GM19372 (cell line): ENCODE measurements around the gene INAFM2.

Source experiments
- ATAC-seq: cut with Tn5 transposase; IDR thresholded peaks from one replicate; pipeline ENCODE4 v1.9.1; 2021; ENCODE audit warnings: mild to moderate bottlenecking, low read depth, moderate library complexity; ENCODE audit not compliant: unreplicated experiment

The INAFM2 gene

GRCh38 chr15:40303576-40303975 lies 19.9 kb upstream of the INAFM2 start:
- ATAC-seq: no peak

DNA sequence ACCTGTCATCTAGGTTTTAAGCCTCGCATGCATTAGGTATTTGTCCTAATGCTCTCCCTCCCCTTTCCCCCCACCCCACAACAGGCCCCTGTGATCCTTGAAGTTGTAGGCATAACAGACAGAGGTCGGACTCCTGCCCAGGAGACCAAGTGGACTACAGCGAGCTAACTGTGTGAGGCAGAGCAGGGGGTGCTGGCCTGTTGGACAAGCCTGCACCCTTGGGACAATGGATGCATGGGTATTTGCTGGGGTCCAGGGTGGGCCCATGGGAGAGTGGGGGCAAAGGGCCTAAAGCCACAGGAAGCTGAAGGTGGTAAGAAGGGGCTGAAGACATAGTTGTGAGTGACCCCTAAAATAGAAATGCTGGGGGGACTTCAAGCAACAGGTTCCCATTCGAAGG lies 18.2 kb upstream of the INAFM2 start:
- no peak for ATAC-seq

DNA sequence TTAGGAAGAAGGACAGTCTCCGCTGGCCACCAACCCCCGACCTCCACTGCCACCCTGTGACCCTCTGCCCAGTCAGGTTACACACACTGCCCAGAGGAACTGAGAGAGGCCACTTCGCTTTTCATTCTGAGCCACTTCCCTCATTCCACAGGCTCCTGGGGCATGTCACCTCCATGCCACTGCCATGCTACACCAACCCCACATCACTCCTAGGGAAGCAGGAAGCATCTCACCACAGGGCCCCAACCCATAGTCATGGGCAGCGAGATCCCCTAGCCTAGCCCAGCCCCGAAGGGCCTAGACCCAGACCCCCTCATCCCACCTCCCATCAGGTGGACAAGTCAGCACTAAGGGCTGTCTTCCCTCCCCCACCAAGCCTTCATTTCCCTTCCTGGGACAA lies 17.1 kb upstream of the INAFM2 start:
- ATAC-seq: no peak

GRCh38 chr15:40306908-40307307 lies 16.6 kb upstream of the INAFM2 start:
- no peak for ATAC-seq

- peak; percentile 58 for ATAC-seq
Measured at GRCh38 chr15:40307421-40308211, 15.9 kb upstream of the INAFM2 start, which contains the start of gene PLCB2. PLCB2 (minus strand) TSS chr15:40307935; CDS start chr15:40307672, 263 bp downstream.

DNA sequence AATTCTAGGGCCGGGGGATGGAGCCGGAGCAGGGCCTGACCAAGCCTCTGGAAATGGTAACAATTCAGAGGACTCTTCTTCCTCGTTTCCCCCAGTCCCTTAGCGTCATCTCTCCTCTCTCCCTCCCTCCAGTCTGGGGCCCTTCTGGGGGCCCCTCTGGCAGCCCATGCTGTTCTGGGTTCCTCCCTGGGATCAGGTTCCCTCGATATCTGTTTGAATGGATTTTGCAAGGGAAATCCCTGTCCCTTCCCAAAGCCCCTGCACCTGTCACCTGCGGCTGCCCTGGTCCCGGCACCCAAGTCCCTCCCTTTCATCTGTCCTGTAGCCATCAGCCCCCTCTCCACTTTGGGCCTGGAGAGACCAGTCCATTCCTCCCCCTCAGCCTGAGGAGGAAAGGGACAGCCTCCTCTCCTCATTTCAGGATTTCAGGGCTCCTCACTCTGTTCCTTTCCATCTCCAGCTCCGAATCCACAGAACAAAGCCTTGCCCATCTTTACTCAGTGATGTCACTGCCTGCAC lies 14.1 kb upstream of the INAFM2 start:
- ATAC-seq: no peak

DNA sequence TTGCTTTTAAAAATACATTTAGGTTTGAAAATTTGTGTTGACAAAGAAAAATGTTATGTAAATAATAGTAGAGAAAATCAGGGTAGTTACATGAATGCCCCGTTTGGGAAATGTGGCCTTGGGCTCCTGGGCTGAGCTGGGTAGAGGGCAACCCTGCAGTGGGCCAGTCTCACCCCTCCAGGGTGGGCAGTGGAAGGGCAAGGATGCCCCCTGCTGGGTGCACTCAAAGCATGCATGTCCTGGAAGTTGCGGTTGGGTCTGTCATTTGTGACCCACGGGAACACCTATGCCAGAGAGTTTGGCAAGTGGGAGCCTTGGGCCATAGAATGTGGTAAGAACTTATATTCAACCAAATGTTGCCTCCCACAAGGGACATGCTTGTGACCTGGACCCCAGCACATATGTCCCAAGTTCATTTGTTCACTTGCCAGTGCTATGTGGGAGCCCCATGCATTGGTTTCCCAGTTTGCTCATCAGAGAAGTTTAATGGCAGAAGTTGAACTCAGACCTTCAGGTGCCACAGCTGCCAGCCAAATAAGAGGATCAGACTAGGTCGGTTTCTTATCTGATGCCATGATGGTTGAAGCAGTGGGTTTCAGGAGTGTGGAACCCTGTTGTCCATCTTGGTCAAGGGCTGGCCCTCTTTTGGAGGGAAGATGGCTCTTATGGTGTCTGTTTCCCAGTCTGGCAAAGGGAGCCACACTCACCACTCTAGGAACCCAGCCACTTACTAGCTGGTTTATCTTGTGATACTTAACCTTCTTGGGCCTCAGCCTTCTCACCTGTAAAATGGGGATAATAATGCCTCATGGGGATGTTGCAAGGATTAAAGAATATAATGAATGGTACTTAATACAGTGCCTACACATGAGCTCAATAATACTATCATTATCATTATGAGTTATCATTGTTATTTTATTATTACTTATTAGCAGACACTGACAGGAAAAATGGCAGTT lies 13.2 kb upstream of the INAFM2 start:
- ATAC-seq: no peak

GRCh38 chr15:40310993-40311392 lies 12.5 kb upstream of the INAFM2 start:
- ATAC-seq: no peak

DNA sequence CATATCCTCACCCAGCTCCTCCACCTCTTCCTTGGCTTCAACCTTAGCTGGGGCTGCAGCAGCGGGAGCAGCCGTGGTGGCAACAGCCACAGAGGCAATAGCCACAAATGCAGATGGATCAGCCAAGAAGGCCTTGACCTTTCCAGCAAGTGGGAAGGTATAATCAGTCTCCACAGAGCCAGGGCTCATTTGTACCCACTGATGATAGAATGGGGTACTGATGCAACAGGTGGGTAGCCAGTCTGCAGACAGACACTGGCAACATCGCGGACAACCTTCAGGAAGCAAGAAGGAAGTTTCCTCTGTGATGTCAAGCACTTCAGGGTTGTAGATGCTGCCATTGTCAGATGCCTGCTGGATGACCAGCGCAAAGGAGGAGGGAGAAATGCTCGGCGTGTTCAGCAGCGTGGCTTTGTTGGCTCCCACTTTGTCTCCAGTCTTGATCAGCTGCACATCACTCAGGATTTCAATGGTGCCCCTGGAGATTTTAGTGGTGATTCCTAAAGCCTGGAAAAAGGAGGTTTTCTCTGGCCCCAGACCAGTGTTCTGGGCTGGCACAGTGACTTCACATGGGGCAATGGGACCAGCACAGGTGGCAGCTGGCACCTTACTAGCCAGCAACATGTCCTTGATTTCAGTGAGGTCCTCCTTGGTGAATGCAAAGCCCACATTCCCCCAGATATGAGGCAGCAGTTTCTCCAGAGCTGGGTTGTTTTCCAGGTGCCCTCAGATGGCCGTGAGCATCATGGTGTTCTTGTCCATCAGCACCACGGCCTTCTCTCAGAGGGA lies 10.9 kb upstream of the INAFM2 start:
- no peak for ATAC-seq

DNA sequence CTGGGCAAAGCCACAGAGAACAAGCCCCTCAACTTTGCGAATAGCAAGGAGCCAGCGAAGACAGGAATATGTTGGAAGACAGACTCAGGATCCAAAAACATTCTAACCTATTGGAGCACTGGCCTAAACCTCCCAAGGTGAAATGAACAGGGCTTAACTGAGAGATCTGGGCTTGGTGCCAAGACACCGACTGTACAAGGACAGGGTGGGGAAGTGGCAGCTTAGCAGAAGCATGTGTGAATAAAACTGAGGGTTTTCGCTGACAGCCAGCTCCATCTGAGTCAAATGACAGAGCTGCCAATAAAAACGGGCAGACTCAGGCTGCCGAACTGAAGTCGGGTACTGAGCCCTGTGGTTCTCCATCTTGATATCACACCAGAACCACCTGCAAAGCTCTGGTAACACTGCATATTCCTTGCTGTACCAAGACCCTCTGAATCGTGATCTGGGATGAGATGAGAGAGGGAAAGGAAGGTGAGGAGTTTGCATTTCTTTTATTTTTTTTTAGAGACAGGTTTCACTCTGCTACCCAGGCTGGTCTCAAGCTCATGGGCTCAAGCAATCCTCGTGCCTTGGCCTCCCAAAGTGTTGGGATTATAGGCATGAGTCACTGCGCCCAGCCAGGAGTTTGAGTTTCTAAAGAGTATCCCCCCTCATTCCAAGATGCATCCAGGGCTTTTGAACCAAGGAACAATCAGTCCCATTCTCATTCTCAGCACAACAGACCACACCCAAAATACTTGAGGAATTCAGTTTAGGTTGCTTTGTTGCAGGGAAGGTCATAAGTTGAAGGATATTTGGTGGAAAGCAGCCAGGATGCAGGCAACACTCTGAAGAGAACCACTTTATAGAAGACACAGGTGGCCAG lies 9.7 kb upstream of the INAFM2 start:
- no peak for ATAC-seq

- no peak for ATAC-seq
Measured at GRCh38 chr15:40314723-40315276, 8.7 kb upstream of the INAFM2 start.

- ATAC-seq: no peak
Measured at GRCh38 chr15:40316931-40317330, 6.6 kb upstream of the INAFM2 start.

- ATAC-seq: no peak
Measured at GRCh38 chr15:40317580-40317979, 5.9 kb upstream of the INAFM2 start.

GRCh38 chr15:40320409-40320808 lies 3.1 kb upstream of the INAFM2 start:
- no peak for ATAC-seq

DNA sequence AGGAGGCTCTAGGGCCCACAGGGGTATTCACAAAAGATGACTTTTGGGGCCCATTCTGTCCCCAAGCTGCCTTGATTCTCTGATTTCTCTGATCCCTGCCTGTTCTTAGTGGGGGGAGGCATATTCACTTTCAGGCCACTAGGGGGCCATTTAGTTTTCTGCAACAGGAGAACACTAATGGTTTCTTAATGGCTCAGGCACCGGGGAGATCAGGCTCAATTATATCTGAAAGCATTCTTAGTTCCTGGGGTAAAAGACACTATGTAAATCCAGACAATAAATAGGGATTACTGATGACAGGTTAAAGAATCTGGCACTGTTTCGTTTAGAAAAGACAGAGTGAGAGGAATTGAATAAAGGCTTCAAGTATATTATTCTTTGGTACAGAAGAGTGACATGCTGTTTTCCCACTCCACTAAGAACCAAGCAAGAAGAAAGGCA lies 2.5 kb upstream of the INAFM2 start:
- no peak for ATAC-seq

- no peak for ATAC-seq
Measured at GRCh38 chr15:40322531-40323238, 807 bp upstream of the INAFM2 start.

GRCh38 chr15:40323953-40324937 lies 753 bp downstream of the INAFM2 start:
- ATAC-seq: peak; percentile 6
